Measurements from ENCODE around the gene ABI3BP. TPM values are rescaled to one million over a fixed set of nuclear protein-coding genes. Genes with fewer than 3 reads are reported as not detected.

ABI3BP gene
- total RNA-seq, 1 experiment from 2014 or later = 0.28 TPM

- Histone ChIP-seq H2BK12ac (ENCODE audit: insufficient read length, low read depth, low read length) (no peak overlapping the region), H3K14ac (ENCODE audit: insufficient read depth, low read length) (no peak overlapping the region), H4K8ac (replicated peaks; ENCODE audit: insufficient read length, low read depth, low read length) (no peak overlapping the region), H4K91ac (ENCODE audit: insufficient read length, low read depth, low read length) (no peak overlapping the region), H3K9me3 (ENCODE audit: control insufficient read depth, low read depth, low read length) (no peaks in the 10 kb centered on the region), H3K9ac (ENCODE audit: extremely low read depth, insufficient read length, low read length) (no peak overlapping the region), H2BK120ac (ENCODE audit: low read depth, low read length, poor library complexity, severe bottlenecking) (no peak overlapping the region), H2BK5ac (ENCODE audit: insufficient read length, low read length) (no peak overlapping the region), H2AFZ (ENCODE audit: low read length) (no peak overlapping the region), H3K23me2 (ENCODE audit: insufficient read length, low read depth, low read length, poor library complexity, severe bottlenecking) (no peaks in the 10 kb centered on the region), H2BK20ac (ENCODE audit: low read depth, low read length, poor library complexity, severe bottlenecking) (no peak overlapping the region), H3K4ac (ENCODE audit: low read depth, low read length) (no peak overlapping the region), H3K4me1 (ENCODE audit: insufficient read depth, low read length) (no peaks in the 10 kb centered on the region), H3T11ph (ENCODE audit: low read length) (no peak overlapping the region), H3K4me2 (ENCODE audit: insufficient read depth, insufficient read length, low read length) (no peak overlapping the region), H3K79me2 (ENCODE audit: insufficient read depth, low read length) (no peaks in the 10 kb centered on the region), H2AK5ac (ENCODE audit: insufficient read length, low read length) (no peak overlapping the region), H4K5ac (ENCODE audit: insufficient read length, low read depth, low read length) (no peak overlapping the region), H3K27me3 (ENCODE audit: insufficient read depth, low read length) (no peaks in the 10 kb centered on the region), H3K27ac (ENCODE audit: insufficient read length, low read depth, low read length) (no peak overlapping the region), H3K23ac (ENCODE audit: insufficient read length, low read depth, low read length) (no peak overlapping the region), H3K56ac (ENCODE audit: insufficient read length, low read depth, low read length) (no peak overlapping the region), H2BK15ac (ENCODE audit: low read depth, low read length) (no peak overlapping the region), H3K18ac (ENCODE audit: insufficient read length, low read depth, low read length) (no peak overlapping the region), H4K20me1 (ENCODE audit: control insufficient read depth, insufficient read depth, insufficient read length) (no peaks in the 10 kb centered on the region), H3K79me1 (ENCODE audit: insufficient read depth, low read depth, low read length, poor library complexity, severe bottlenecking) (no peaks in the 10 kb centered on the region)
- Mint-ChIP-seq H3K9me3 (no peaks in the 10 kb centered on the region), H3K4me3 (no peak overlapping the region), H3K27ac (no peak overlapping the region), H3K36me3 (ENCODE audit: insufficient read depth in 1 of 3, low read depth in 3 of 3) (no peaks in the 10 kb centered on the region), H3K4me1 (no peaks in the 10 kb centered on the region; a peak in 2 of 4 replicates), H3K27me3 (ENCODE audit: low read depth) (no peaks in the 10 kb centered on the region)
- no peak for DNase-seq
- TF ChIP-seq CTCF (conservative IDR thresholded peaks at IDR 0.05) = no peak
- no CpG with 5 or more reads among the region's 4 CpGs for WGBS (ENCODE audit: extremely low coverage, insufficient read length, low lambda C conversion rate)
Observed at GRCh38 chr3:100879195-100879810, 113.9 kb downstream of the ABI3BP start.

All from H9 (cell line).